HG03095 (cell line): ENCODE measurements around the gene CCDC82.

Experiments used
- ATAC-seq: cut with Tn5 transposase; IDR thresholded peaks from one replicate; pipeline ENCODE4 v1.9.1; 2021; ENCODE audit warnings: moderate library complexity; ENCODE audit not compliant: unreplicated experiment

Gene CCDC82

GRCh38 chr11:96309016-96309642 lies 80.6 kb downstream of the CCDC82 start:
- no peak for ATAC-seq

GRCh38 chr11:96307776-96308140 lies 82.0 kb downstream of the CCDC82 start:
- no peak for ATAC-seq

GRCh38 chr11:96306933-96307775 lies 82.6 kb downstream of the CCDC82 start:
- no peak for ATAC-seq

DNA sequence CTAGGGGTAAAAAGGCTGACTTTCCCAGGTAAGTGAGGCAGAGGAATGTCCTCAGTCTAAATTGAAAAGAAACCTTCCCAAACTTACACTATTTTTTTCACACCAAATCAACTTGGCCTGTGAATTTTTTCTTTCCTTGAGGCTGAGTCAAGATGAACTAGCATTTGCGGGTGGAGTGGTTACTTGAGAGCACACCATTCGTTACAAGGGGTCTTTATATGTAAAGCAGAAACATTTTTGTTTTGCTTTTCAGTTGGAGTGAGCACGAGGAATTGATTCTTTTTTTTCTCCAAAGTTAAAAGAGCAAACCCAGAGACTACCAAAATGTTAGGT lies 83.1 kb downstream of the CCDC82 start:
- no peak for ATAC-seq

- no peak for ATAC-seq
Measured at GRCh38 chr11:96306071-96306470, 83.6 kb downstream of the CCDC82 start.

- ATAC-seq: no peak
Measured at GRCh38 chr11:96303980-96304379, 85.7 kb downstream of the CCDC82 start.

DNA sequence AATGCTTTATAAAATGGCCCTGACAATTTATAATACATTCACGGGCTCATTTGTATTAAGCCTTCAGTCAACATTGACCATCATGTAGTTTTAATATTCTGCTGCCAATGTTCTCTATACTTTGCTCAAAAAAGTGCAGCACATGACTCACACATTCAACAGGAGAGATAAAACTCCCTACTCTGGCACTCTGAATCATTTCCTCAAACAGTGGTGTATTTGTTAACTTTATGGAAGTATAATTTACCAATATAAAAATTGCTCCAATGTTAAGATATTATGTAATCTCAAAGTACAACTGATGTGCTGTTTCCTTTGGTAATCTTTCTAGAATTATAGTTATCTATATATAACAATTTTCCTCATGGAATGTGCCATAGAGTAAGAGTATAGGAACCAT lies 86.6 kb downstream of the CCDC82 start:
- no peak for ATAC-seq
